Fibroblast of upper back skin (primary cell): ENCODE results near the gene VWA1.
"Not testable (repeated sequence)": the region's sequence is repeated elsewhere in the genome, so short reads cannot be mapped to it uniquely, and the experiment has no call there.

ENCODE experiments used
- DNase-seq: peaks from one replicate; pipeline ENCODE4 v3.0.0-alpha.2; 2013

Gene VWA1

DNA sequence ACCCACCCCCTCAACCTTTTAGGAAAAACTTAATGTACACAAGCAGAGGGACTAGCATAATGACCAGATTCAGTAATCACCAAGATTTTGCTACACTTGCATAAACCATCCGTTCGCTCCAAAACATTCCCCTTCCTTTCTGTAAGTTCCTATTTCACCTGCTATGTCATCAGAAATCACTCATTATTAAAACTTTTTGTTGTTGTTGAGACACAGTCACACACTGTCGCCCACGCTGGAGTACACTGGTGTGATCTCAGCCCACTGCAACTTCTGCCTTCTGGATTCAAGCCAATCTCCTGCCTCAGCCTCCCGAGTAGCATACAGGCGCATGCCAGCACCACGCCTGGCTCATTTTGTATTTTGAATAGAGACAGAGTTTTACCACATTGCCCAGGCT is 31.8 kb upstream of the VWA1 start:
- no peak for DNase-seq

DNA sequence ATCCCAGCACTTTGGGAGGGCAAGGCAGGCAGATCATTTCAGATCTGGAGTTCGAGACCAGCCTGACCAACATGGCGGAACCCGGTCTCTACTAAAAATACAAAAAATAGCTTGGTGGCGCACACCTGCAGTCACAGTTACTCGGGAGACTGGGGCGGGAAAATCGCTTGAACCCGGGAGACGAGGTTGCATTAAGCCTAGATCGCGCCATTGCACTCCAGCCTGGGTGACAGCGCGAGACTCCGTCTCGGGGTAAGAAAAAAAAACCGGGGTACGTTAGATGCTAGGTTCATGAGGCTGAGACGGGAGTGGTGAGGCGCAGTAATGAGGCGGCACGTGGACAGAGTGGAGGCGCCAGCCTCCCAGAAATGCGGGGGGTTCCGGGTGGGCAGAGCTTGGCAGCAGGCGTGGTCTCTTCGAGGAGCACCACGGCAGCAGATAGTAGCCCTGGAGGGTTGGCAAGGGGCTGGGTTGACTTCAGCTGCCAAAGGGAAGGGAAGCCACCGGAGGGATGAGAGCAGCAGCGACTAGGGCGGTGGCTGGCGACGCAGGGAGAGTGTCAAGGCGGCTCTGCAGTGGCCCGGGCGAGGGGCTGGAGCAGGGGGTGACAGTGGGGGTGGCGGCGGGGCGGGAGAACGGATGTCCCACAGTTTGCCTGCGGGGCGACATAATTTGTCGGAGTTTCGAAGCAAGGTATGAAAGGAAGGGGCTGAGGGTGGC is 29.2 kb upstream of the VWA1 start:
- DNase-seq, result no peak

DNA sequence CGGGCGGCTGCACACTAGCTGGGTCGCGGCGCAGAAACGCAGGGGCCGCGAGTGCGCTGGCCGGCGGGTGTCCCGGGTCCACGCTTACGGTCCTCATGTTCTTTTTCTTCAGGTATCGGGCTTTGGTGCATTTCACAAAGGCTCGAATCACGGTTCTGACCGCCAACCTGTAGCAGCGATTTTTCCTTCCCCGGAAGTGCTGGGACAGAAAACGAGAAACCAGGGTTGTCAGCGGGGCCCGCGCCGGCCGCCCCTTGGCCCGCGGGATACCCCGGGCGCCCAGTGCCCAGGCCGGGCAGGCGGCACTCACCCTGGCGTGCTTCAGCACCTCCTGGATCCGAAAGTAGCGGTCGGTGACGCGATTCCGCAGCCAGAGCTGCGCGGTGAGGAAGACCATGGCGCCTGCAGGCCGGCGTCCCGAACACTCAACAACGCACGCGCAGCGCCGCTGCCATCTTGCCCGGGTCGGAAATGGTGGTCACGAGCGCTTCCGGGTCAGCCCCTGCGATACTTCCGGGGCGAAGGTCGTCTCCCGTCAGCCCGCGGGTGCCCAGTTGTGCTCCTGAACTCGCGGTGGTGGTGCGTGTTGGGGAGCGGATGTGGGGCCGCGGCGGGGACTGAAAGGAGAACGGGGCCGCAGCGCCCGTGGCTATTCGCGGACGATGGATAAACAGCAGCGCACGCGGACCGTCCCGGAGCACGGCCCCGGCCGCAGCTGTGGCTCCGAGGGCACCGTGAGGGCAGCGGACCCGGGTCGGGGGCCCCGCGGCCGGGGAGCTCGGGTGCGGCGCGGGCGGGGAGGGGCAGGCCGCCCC is 28.5 kb upstream of the VWA1 start, which contains the start of gene MRPL20:
TSS of gene MRPL20 (minus strand) at position 473 of the 815 bp plus-strand sequence. CDS start at position 397, 76 bp downstream.
- peak; percentile 88 for DNase-seq

DNA sequence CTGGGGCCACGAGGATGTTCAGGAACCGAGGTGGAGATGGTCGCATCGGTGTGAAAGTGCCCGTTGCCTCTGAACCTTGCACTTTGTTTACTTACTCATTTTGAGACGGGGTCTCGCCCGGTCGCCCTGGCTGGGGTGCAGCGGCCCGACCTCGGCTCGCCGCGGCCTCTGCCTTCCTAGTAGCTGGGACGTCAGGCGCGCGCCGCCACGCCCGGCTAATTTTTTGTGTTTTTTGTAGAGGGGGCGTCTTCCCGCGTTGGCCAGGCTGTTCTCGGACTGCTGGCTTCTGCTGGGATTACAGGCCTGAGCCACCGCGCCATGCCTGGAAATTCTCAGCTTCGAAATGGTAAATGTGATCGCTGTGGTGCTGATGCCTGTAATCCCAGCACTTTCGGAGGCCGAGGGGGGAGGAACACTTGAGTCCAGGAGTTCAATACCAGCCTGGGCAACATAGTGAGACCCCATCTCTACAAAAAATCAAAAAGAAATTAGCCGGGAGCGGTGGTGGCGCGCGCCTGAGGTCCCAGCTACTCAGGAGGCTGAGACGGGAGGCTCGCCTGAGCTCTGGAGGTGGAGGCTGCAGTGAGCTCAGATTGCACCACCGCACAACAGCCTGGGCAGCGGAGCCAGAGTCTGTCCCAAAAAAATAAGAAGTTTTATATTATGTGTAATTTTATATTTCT is 27.7 kb upstream of the VWA1 start:
- DNase-seq, result no peak

DNA sequence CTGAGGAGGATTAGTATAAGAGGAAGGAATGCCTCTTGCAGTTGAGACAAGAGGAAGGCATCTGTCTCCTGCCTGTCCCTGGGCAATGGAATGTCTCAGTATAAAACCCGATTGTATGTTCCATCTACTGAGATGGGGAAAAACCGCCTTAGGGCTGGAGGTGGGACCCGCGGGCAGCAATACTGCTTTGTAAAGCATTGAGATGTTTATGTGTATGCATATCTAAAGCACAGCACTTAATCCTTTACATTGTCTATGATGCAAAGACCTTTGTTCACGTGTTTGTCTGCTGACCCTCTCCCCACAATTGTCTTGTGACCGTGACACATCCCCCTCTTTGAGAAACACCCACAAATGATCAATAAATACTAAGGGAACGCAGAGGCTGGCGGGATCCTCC is 25.3 kb upstream of the VWA1 start:
- DNase-seq, result not testable (repeated sequence)

DNA sequence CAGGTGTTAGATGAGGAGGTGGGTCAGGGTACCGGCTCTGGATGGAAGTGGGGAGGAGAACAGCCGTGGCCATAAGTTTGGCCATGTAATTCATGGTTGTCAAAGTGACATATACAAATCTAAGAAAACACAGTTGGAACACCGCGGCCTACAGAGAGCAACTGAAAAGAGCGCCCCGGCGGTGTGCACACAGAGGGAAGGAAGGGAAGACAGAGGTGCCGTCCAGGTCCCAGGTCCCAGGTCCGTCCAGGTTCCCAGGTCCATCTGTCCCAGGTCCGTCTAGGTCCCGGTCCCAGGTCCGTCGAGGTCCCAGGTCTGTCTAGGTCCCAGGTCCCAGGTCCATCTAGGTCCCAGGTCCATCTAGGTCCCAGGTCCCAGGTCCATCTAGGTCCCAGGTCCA is 23.9 kb upstream of the VWA1 start:
- no peak for DNase-seq

DNA sequence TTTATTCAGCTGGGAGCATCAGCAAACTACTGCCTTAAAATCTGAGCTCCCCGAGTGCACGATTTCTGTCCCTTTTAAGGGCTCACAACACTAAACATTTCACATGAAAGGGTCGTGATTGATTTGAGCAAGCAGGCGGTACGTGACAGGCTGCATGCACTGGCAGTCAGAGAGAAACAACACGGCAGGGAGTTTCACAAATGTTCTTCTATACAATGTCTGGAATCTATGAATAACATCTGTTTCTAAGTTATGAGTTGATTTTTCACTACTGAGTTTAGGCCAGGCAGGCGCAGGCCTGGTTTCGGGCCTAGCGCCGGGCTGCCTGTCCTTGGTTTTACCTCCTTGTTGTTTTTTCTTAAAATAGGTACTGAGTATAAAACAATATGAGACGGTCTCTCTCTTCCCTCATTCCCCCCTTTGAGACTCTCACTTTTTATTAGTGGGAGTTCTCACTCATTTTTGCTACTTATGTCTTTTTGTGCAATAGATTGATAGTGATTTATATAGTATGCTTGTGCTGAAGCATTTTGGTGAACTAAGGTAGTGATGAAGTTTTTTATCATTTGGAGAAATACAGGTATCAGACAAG is 23.1 kb upstream of the VWA1 start:
- DNase-seq, result not testable (repeated sequence)

DNA sequence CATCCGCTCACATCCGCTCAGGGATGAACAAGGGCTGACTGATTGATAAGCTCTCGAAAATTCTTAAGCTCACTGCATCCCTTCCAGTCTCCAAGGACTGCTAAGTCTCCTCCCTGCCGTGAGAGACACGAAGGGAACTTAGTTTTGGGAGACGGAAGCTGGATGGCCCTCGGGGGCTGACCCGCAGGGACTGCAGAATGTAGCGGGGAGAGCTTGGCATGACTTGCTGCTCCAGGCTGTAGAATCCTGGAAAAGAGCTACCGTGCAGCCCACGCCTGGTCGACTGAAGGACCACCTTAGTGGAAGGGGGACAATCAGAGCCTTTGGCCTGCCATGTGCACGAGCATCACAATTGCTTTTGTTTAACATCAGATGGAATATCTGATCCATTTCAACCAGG is 19.7 kb upstream of the VWA1 start:
- DNase-seq, result no peak

DNA sequence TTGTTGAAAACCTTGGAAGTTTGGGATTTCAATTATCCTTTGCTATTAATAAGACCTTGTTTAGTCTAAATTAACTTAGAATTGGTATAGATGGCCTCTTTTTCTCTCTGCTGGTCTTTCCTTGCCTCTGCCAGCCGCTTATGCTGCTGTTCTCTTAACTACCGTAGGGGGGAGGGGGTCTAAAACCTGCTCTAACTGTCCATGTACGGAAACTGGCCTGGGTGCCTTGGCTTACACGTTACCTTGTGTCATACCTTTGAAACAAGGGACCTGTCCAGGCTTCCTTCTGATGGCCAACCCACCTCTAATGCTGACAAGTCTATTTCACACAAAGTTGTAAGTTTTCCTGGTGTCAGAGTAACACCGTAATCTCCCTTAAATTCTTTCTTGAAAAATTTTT is 18.1 kb upstream of the VWA1 start:
- DNase-seq, result not testable (repeated sequence)

DNA sequence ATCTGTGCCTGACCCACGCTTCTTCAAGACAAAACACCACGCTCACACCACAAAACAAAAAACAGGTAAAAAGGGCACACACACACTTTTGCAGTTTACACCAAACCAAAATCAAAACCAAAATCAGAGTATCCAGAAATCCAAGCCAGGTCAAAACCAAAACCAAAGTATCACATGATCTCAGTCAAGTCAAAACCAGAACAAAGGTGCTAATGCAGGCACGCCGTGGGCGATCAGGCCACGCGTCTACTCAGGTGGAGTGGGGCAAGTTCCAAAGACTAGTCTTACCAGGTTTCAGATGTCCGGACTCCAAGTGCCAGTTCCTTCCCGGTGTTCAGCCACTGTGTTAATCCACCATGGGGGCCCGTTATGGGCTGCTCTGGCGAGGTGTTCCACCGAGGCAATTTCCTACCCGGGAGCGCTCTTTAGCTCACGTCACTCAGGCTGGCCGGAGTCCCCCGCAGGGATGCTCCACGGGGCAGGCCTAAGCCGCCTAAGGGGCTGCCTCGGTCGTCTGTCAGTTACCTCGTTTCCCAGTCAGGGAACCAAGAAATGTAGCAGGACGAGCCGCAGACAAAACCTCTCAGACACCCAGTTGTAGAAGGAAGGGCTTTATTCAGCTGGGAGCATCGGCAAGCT is 17.5 kb upstream of the VWA1 start:
- not testable (repeated sequence) for DNase-seq

DNA sequence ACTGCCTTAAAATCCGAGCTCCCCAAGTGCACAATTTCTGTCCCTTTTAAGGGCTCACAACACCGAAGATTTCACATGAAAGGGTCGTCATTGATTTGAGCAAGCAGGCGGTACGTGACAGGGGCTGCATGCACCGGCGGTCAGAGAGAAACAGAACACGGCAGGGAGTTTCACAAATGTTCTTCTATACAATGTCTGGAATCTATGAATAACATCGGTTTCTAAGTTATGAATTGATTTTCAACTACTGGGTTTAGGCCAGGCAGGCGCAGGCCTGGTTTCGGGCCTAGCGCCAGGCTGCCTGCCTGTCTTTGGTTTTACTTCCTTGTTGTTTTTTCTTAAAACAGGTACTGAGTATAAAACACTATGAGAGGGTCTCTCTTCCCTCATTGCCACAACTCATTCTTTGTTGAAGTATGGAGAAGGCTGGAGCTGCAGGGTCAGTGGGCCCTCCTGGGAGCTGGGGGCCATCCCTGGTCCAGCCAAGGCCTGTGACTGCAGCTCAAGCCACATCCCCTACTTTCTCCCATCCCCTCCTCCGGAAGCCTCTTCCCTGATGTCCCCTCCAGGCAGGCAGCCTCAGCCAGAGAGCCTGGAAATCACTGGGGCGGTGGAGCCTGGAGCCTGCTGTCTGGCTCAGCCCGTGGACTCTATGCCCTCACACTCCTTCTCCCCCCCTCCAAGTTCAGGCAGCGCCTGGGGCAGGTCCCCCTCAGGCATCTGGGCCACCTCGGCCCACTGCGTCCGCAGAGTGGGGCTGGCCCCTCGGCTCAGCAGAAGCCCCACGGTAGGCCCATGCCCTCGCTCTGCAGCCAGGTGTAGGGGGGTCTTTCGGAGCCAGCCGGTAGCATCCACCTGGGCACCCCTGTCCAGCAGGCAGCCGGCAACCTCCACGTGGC is 16.8 kb upstream of the VWA1 start:
- no peak for DNase-seq

DNA sequence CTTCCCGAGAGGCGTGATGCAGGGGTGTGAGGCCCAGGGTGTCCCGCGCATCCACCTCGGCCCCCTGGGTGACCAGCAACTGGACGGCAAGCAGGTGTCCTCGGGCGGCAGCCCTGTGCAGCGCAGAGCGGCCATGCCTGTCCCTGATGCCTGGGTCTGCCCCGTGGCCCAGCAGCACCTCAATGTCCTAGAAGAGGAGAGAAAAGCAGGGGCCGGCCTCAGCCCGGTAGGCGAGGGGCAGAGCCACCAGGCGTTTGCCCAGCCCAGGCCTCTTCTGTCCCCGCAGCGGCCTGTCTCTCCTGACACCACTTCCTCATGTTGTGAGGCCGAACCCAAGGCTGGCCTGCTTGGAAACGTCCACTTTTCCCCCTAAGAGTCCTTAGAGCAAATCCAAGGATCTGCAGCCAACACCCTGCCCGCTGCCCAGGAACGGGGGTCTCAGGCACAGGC is 16.1 kb upstream of the VWA1 start:
- no peak for DNase-seq

DNA sequence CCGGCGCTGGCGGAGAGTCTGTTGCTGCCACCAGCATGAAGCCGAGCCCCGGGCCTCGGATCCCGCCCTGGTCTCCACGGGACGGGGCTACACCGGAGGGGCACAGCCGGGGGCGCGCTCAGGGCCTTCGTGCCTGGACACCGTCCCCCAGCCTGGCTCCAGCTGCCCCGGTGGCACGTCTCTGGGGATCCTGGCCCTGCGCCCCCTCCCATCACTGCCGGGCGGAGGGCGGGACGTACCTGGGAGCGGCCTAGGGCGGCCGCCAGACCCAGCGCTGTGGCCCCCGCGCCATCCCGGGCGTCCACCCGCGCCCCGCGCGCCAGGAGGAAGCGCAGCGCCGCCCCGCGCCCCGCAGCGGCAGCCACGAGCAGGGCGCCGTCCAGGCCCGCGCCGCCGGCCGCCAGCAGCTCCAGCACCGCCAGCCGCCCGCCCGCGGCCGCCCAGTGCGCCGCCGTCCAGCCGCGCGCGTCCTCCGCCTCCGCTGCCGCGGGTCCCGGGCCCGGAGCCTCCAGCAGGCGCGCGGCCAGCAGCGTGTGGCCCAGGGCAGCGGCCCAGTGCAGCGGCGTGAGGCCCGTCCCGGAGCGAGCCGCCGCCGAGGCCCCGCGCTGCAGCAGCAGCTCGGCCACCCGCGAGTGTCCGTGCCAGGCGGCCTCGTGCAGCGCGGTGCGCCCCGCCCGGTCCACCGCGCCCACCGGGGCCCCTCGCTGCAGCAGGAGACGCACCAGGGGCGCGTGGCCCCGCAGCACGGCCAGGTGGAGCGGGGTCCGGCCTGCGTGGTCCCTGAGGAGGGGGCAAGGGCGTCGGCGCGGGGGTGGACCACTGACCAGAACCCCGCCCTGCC is 15.5 kb upstream of the VWA1 start:
- DNase-seq, result no peak

DNA sequence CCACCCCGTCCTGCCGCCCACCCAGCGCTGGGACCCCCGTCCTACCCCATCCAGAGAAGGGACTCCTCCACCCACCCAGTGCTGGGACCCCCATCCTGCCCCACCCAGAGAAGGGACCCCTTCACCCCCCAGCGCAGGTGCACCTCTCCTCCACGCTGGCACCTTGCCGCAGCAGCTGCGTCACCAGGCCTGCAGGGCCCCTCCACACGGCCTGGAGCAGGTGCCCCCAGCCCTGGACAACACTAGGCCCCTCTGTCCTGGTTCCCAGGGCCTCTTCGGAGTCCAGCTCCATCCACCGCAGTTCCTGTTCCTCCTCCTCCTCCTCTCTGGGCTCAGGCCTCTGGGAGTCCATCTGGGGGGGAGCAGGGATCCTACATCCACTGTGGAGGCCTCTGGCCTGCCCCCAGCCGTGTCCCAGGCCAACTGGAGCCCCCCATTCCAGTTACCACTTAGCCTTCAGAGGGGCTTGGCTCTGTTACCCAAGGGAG is 14.8 kb upstream of the VWA1 start:
- no peak for DNase-seq

DNA sequence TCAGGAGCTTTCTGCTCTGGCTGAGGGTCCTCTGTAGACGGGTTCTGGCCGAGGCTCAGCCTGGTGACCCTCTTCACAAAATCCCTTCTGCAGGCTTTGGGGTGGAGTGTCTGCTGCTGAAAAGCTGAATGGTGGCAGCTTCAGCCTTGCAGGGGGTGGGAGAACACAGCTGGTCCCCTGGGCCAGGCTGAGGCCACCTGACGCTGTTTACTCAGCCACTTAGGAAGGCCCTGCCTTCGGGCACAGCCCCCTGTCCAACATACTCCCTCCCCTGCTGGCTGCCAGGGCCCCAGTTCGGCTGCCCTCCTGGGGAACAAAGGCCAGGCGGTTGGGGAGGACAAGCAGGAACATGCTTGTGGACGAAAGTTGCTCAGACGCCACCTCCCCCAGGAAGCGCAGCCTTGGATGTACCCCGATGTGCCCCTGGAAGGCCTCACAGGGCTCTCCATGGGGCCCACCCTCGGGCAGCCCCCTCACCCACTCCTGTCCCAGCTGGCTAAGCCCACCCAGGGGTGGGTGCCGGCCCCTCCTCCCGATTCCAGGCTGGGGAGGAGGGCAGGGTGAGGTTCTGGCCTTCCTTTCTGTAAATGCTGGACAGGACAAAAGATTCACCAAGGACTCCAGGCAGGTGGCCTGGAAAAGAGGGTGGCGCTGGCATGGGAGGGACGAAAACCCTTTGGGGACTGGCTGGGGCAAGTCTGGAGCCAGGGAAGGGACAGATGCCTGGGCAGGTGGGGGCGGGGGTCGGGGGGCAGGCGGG is 14.2 kb upstream of the VWA1 start, which contains the start of gene ANKRD65:
TSS of gene ANKRD65 (minus strand) at position 130 of the 760 bp plus-strand sequence. CDS start 271 bp downstream, outside the sequence.
- no peak for DNase-seq

DNA sequence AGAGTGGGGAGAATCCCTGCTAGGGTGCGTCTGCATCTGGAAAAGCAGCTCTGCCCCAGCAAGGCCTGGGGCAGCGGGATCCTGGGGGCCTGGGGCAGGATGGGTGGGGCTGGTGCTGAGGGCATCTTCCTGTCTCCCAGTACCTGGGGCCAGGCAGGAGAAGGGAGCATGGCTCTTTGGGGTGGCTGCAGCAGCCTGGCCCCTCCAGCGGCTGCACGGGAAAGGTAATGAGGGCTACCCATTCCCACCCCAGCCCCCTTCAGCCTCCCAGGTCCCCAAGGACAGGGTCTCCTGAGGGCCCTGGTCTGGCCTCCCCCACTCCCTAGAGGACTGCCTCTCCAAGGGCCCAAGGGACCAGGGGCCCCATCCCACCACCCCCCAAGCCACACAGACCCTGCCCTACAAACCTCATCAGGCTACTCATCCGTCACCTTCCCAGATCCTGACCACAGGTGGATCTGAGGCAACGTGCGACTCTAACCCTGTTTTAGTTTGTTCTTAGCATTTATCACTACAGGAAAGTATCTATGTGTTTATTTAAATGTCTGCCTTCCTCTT is 13.5 kb upstream of the VWA1 start:
- DNase-seq, result no peak

DNA sequence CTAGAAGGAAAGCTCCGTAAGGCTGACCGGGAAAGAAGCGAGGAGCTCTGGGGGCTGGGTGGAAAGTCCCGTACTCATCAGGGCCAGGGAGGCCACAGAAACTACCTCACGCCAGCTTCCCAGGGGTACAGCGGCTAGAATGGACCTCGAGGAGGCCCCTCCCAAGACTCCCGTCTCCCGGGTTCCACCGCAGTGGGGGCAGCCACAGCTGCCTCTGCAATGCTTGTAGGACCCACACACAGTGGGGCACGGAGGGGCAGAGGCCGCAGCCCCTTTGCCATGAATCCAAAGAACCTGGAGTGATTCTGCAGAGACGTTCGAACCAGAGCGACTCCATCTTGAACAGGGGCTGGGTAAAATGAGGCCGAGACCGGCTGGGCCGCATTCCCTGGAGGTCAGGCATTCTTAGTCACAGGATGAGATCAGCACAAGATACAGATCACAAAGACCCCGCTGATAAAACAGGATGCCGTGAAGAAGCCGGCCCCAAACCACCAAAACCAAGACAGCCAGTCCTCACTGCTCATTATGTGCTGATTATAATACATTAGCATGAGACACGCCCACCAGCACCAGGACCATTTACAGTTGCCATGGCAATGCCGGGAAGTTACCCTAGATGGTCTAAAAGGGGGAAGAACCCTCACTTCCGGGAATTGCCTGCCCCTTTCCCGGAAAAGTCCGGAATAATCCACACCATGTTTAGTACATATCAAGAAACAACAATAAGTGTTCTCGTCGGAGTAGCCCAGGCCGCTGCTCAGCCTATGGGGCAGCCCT is 12.8 kb upstream of the VWA1 start:
- DNase-seq, result peak; percentile 63

DNA sequence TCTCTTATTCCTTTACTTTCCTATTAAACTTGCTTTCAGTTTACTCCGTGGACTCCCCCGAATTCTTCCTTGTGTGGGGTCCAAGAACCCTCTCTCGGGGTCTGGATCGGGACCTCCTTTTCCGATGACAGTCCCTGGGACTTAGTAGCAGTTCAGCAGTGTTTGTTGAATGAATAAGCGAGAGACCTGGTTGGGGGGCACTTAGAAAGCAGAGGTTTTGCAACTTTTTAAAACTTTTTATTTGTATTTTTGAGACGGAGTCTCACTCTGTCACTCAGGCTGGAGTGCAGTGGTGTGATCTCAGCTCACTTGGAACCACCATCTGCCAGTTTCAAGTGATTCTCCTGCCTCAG is 12.3 kb upstream of the VWA1 start:
- DNase-seq, result no peak
